ENCODE data around the gene SLC10A7. TPM values are rescaled to one million over a fixed set of nuclear protein-coding genes. Genes with fewer than 3 reads are reported as not detected.

Gene SLC10A7
- total and polyA plus RNA-seq, 2 of the 8 experiments (the other 6 are each of a cell fraction or from before 2014, with no cell fraction given), result 2.5 to 2.9 TPM

DNA sequence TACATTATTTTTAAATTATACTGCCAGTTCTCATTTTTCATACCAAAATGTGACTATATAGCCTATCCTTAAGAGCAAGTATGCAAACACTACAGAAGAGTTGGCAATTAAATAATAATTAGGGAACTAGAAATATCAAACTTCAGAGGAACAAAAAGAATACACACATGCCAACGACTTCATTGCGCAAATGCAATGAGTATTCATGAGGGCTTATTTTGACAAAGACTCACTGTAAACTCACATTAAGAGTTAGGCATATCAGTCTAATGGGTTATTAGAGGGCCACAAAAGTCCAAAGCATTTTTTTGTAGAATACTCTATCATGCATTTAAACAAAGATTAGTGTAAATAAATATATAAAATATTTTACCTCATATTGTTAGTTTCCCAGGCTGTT, 31.6 kb downstream of the SLC10A7 start:
- Histone ChIP-seq H3K9me3 (ENCODE audit: insufficient read depth in 2 of 2, low read depth in 1 of 2, low read length in 1 of 2) (no peaks in the 10 kb centered on the region), H3K4me2 (ENCODE audit: insufficient read depth in 1 of 2, low read depth in 2 of 2, low read length in 2 of 2) (no peak overlapping the region), H4K8ac (ENCODE audit: extremely low read depth, insufficient read depth, low read length) (no peak overlapping the region), H3K23ac (ENCODE audit: insufficient read length) (no peak overlapping the region), H2BK12ac (ENCODE audit: low read depth, low read length) (no peak overlapping the region), H2BK20ac (ENCODE audit: low read length) (no peak overlapping the region), H3K79me2 (ENCODE audit: control insufficient read depth in 1 of 2, insufficient read depth in 2 of 2, low read length in 2 of 2) (no peaks in the 10 kb centered on the region), H3K14ac (ENCODE audit: insufficient read length) (no peak overlapping the region), H3K18ac (ENCODE audit: extremely low read depth, low read length) (no peak overlapping the region), H4K5ac (ENCODE audit: insufficient read length, low read depth, low read length) (no peak overlapping the region), H3K4ac (replicated peaks; ENCODE audit: insufficient read length, low read depth, low read length) (no peak overlapping the region), H2BK5ac (ENCODE audit: low read depth, low read length) (no peak overlapping the region), H2AK5ac (ENCODE audit: low read depth, low read length) (no peak overlapping the region), H3K56ac (replicated peaks; ENCODE audit: insufficient read length, low read depth, low read length) (no peak overlapping the region), H2BK15ac (ENCODE audit: low read length) (no peak overlapping the region), H3K23me2 (ENCODE audit: low read depth, low read length) (no peaks in the 10 kb centered on the region), H3K27me3 (replicated peaks in 1 of 4; ENCODE audit: control insufficient read depth in 3 of 4, extremely low read depth in 1 of 4, insufficient read depth in 3 of 4, low read length in 3 of 4) (no peaks in the 10 kb centered on the region), H2BK120ac (replicated peaks; ENCODE audit: low read depth, low read length) (no peak overlapping the region), H3K36me3 (ENCODE audit: control insufficient read depth in 2 of 4, insufficient read depth in 4 of 4, low read length in 3 of 4) (no peaks in the 10 kb centered on the region), H4K20me1 (replicated peaks in 1 of 2; ENCODE audit: control insufficient read depth in 1 of 2, insufficient read depth in 2 of 2, low read length in 2 of 2) (no peaks in the 10 kb centered on the region), H4K91ac (replicated peaks; ENCODE audit: insufficient read length, low read length) (no peak overlapping the region), H3K4me3 (ENCODE audit: extremely low read depth in 1 of 4, insufficient read depth in 2 of 4, low read depth in 3 of 4, low read length in 4 of 4) (no peak overlapping the region), H2AFZ (ENCODE audit: low read length) (no peak overlapping the region), H3K27ac (ENCODE audit: low read depth, low read length) (no peak overlapping the region), H3K4me1 (replicated peaks in 1 of 4; ENCODE audit: control insufficient read depth in 3 of 4, insufficient read depth in 4 of 4, low read length in 3 of 4) (no peaks in the 10 kb centered on the region), H3K9ac (replicated peaks in 1 of 4; ENCODE audit: extremely low read depth in 1 of 4, low read depth in 3 of 4, low read length in 3 of 4) (no peak overlapping the region), H3K79me1 (ENCODE audit: low read depth, low read length) (no peaks in the 10 kb centered on the region)
- TF ChIP-seq ZNF274 (IDR thresholded peaks at IDR 0.05; ENCODE audit: borderline replicate concordance, extremely low read depth, low read length), result no peak
- WGBS, 2 experiments (ENCODE audit: extremely low coverage in 1 of 2, insufficient coverage in 1 of 2, insufficient read length in 1 of 2, insufficient replicate concordance in 2 of 2, low coverage in 1 of 2, low lambda C conversion rate in 2 of 2, missing lambda C conversion rate in 1 of 2), result 98% methylated on average over 2 of the region's 2 CpGs; no CpG with 5 or more reads in 1 of the 2 experiments
- FAIRE-seq, result no peak
- POLR2A ChIA-PET (ENCODE audit: partially characterized antibody), result no interaction called here
- CTCF ChIA-PET (ENCODE audit: partially characterized antibody), result interaction anchor here (0.6 kb wide), 1 partner anchor 31 kb away, joined by 3 read pairs; no protein-coding TSS in a partner anchor
- DNase-seq (ENCODE audit: low read depth in 1 of 2, low spot score in 2 of 2), result no peak
